A172 (cell line): ENCODE measurements around the gene ELK4. TPM values are rescaled to one million over a fixed set of nuclear protein-coding genes. Genes with fewer than 3 reads are reported as not detected.
A peak's percentile ranks its signal among the peaks of the same experiment; 100 is the strongest.

Experiments used
- DNase-seq: peaks from one replicate; pipeline ENCODE4 v3.0.0-alpha.2; 2015; ENCODE audit warnings: low spot score
- total RNA-seq: library from RNA; depleted of rRNA; stranded (reverse); fragments of >200 nt; shearing (Covaris generic); gene quantifications from 2 replicates; pipeline ENCODE4 v1.2.3, GENCODE V29; 2014

The ELK4 gene
- total RNA-seq, 1 experiment from 2014 or later: 17.7 TPM

GRCh38 chr1:205630241-205630640 is 1.6 kb downstream of the ELK4 start:
- DNase-seq: no peak

GRCh38 chr1:205629751-205630150 is 2.1 kb downstream of the ELK4 start:
- no peak for DNase-seq

- DNase-seq: no peak
These were observed 3.9 kb downstream of the ELK4 start for GRCh38 chr1:205627956-205628355.

GRCh38 chr1:205626216-205626615 is 5.6 kb downstream of the ELK4 start:
- no peak for DNase-seq

- DNase-seq: no peak
These were observed 8.2 kb downstream of the ELK4 start for GRCh38 chr1:205623646-205624045.

GRCh38 chr1:205620269-205620668 is 11.5 kb downstream of the ELK4 start:
- no peak for DNase-seq

- DNase-seq: no peak
These were observed 12.4 kb downstream of the ELK4 start for GRCh38 chr1:205619376-205619775.

GRCh38 chr1:205616563-205617293 is 15.1 kb downstream of the ELK4 start:
- DNase-seq: no peak

GRCh38 chr1:205615789-205616188 is 16.0 kb downstream of the ELK4 start:
- DNase-seq: no peak

GRCh38 chr1:205613854-205614412 is 17.9 kb downstream of the ELK4 start:
- DNase-seq: no peak

GRCh38 chr1:205612556-205612955 is 19.3 kb downstream of the ELK4 start:
- DNase-seq: no peak

GRCh38 chr1:205612104-205612503 is 19.7 kb downstream of the ELK4 start:
- DNase-seq: no peak

GRCh38 chr1:205610901-205611466 is 20.8 kb downstream of the ELK4 start:
- no peak for DNase-seq

GRCh38 chr1:205610036-205610435 is 21.8 kb downstream of the ELK4 start:
- DNase-seq: no peak

- DNase-seq: no peak
These were observed 26.8 kb downstream of the ELK4 start for GRCh38 chr1:205604825-205605505.

GRCh38 chr1:205604059-205604458 is 27.8 kb downstream of the ELK4 start:
- DNase-seq: no peak

- DNase-seq: no peak
These were observed 30.6 kb downstream of the ELK4 start for GRCh38 chr1:205601205-205601604.

- peak; percentile 62 for DNase-seq
These were observed 31.7 kb downstream of the ELK4 start for GRCh38 chr1:205600085-205600484.

- no peak for DNase-seq
These were observed 32.2 kb downstream of the ELK4 start for GRCh38 chr1:205599669-205600042.

- DNase-seq: peak; percentile 80
These were observed 32.8 kb downstream of the ELK4 start for GRCh38 chr1:205598841-205599668.

- no peak for DNase-seq
These were observed 34.0 kb downstream of the ELK4 start for GRCh38 chr1:205597691-205598314.
